T47D (cell line): ENCODE measurements around the gene PHLDA2.
A peak's percentile ranks its signal among the peaks of the same experiment; 100 is the strongest.

Experiments used
- DNase-seq, 2 experiments: peaks; one replicate each; pipeline versions ENCODE4 v3.0.0 to v3.0.0-alpha.2; 2011 to 2012; ENCODE audit warnings: low read depth in 1 of 2, low spot score in 1 of 2
- JUND ChIP-seq: IDR thresholded peaks from 2 replicates; pipeline ENCODE4 v1.6.1; 2012; ENCODE audit warnings: low read depth
- in situ Hi-C: cut with HindIII; loops from 2 replicates; pipeline ENCODE4 v1.10.0; 2016; ENCODE audit warnings: low sequenced_read_pairs, low pct_unique_long_range_greater_than_20kb

PHLDA2 gene

DNA sequence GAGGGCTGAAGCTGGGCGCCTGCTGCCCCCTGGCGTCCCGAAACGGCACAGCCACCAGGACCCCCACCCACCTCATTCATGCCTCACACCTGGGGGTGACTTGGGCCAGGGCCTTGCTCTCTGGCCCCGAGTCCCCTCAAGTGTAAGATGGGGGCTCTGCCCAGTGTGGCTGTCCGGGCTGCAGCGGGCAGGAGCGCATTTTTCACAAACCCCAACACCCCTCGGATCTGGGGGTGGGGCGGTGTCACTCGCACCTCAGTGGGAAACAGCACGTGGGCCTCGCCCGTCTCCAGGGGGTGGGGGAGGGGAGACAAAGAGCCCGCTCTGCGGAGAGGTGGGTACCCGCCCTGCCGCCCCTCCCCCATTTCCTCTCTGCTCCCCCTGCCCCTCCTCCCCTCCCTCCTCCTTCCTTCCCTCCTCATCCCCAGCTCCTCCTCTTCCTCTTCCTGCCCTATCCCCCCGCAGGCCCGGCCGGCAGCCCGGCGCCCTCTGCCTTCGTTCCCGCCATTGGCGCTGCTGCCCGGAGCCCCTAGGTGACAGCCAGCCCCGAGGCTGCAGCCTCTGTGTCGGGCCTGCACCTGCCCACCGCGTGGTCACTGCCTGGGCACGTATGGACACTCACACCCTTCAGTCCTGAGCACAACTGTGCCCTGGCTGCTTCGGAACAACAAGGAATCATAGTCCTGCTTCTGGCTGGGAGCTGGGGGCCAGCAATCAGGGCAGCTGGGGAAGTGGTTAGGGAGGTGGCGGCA lies 36.8 kb downstream of the PHLDA2 start:
- TF ChIP-seq JUND = no peak
- peak in 1 of 2 experiments; percentile 61 for DNase-seq
- in situ Hi-C loops = no loop called here

- in situ Hi-C loops = no loop called here
- no peak for TF ChIP-seq JUND
- no peak for DNase-seq
Observed at GRCh38 chr11:2891326-2892214, 37.6 kb downstream of the PHLDA2 start.

DNA sequence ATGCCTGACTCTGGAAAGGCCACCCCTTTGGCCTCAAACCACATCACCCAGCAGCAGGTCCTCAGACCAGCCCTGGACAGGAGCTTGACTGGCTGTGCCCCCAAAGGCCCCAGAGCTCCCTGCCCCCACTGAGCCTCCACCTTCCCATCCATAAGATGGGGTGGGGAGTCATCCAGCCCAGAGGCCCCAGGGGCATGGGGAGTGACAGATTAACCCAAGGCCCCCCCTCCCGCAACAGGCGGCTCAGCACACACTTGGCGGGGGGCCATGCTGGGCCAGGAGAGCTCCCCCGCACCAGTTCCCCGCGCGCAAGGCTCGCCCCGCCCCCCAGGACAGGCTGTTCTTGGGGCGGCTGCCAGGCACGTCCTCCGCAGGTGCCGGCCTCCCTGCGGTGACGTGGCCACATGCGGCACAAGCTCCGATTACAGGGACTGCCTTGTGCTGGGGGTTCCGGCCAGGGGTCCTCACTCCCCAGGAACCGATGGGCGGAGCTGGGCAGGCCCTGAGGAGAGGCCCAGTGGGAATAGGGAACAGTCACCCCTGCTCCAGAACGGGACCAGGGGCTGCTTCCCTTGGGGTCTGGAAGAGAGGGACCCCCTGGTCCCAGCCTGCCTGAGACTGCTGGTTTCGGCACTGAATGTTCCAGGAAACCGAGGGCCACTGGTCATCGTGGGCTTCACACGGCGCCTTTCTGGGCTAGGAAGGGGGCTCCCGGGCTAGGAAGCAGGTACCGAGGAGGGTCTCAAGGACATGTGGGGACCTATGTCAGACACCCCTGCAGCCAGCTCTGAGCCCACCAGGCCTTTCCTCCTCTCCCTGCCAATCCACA lies 38.5 kb downstream of the PHLDA2 start:
- DNase-seq = no peak
- in situ Hi-C loops = no loop called here
- TF ChIP-seq JUND = no peak

GRCh38 chr11:2889362-2890273 lies 39.6 kb downstream of the PHLDA2 start:
- in situ Hi-C loops = no loop called here
- no peak for DNase-seq
- TF ChIP-seq JUND = no peak

GRCh38 chr11:2888266-2888968 lies 40.8 kb downstream of the PHLDA2 start:
- in situ Hi-C loops = no loop called here
- TF ChIP-seq JUND = no peak

DNA sequence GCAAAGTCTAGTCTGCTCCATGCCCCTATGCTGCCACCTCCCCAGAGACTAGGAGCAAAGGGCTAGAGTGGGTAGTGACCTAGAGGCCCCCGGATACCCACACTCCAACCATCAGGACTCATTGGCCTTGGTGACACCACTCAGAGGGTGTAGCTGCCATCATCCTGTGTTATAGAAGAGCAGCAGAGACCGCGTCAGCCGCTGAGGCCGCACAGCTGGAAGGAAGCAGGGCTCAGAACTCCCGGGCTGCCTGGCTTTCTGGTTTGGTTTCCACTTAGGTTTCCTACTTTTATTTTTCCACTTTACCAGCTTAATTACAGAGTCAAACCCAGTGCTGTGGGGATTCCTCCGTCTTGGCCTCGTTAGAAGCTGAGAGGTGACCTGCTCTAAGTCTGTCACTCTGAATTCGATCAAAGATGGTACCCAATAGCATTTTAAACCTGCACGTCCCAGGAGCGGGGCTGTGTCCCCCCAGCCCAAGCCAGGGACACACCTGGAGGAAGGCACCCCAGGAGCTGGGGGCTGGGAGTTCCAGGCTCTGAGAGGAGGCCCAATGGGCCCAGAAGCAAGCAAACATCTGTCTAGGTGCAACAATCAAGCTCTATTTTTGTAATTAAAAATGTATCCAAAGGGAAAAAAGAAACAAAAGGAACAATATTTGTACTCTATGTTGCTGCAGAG lies 41.6 kb downstream of the PHLDA2 start:
- in situ Hi-C loops = no loop called here
- no peak for DNase-seq
- no peak for TF ChIP-seq JUND

More at GRCh38 chr11:2888266-2888968, 40.8 kb downstream of the PHLDA2 start:
- DNase-seq = peak; percentile 78 to 84

DNA sequence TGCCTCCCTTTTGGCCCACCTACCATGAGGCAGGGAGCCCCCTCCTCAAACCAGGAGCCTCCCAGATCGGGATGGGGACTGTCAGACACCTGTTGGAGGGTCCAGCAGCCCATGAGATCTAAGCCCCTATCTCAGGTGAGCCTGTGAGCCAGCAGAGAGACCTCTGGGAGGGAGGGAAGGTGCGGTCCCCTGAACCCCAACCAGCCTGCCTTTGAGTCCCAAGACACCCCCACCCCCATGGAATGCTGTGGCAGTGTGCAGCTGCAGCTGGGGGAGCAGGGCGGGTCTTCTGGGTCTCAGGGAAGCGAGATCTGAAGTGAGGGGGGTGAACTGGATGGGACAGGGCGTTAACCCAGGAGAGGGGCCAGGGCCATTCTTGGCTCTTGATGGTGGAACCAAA lies 42.3 kb downstream of the PHLDA2 start:
- DNase-seq = no peak
- TF ChIP-seq JUND = no peak
- in situ Hi-C loops = no loop called here

DNA sequence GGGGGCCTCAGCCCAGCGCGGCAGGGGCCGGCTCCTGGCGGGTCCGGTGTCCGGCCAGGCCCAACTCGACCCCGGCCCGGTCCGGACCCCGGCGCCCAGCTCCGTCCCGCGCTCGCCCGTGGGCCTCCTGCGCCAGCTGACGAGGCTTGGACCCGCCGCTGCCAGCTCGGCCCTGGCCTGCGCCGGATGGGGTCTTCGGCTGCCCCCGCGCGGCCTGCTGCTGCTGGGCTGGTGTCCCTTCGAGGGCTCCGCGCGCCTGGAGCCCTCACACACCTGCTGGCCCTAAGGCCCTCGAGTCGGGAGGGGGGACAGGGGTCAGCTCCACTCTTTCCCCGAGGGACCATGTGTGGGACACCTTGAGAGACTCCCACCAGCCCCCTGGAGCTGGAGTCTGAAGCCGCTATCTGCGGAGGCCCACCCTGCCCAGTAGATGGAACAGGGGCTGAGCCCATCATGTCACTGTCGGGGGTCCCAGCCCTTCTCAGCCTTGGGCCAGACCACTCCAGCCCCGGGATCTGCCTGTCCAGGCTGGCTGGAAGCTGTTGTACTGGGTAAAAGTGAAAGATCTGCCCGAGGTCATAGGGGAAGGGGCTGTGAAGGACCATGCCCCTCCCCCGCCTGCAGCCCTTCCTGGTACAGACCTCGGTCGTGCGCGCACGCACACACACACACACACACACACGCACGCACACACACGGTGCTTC lies 42.9 kb downstream of the PHLDA2 start:
- no peak for DNase-seq
- no peak for TF ChIP-seq JUND
- in situ Hi-C loops = no loop called here

DNA sequence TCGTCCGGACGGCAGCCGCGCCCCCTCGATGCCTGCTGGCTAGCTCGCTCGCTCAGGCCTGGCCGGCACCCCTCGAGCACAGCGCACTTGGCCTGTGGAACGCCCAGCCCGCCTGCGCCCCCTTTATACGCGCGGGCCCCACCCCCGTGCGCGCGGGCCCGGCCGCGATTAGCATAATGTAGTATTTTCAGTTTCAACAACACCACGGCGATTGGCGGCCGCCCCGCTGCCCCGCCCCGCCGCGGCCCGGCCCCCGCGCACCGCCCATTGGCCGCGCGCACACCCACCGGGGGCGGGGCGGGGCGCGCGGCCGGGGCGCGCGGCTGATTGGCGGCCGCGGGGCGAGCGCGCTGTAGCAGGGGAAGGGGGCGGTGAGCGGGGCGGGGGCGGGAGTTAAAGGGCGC lies 43.5 kb downstream of the PHLDA2 start, which contains the start of gene CDKN1C:
CDKN1C (minus strand) TSS at position 98 of the 404 bp plus-strand sequence. CDS start 319 bp downstream, outside the sequence.
- no peak for TF ChIP-seq JUND
- DNase-seq = peak; percentile 84 to 92
- in situ Hi-C loops = no loop called here
